IMR-90 (cell line): ENCODE data around the gene GPSM1. TPM values are rescaled to one million over a fixed set of nuclear protein-coding genes. Genes with fewer than 3 reads are reported as not detected.

Experiments used
- ATAC-seq: fragments of 200-7000 bp; cut with Tn5 transposase; 2 replicates; pipeline ENCODE4 v1.9.1; 2020; ENCODE audit warnings: low read depth, mild to moderate bottlenecking, moderate library complexity
- BruUV-seq: library from RNA; stranded (reverse); fragments of 400-500 nt; replicated peaks from 2 replicates; lab custom pipeline; 2021; lab: Mats Ljungman, UMichigan
- CTCF ChIA-PET: fragments of 300-600 bp; formaldehyde crosslinking; extraction: SDS; loops from one replicate; lab custom pipeline; 2021; ENCODE audit warnings: antibody characterized with exemption; lab: Yijun Ruan, JAX
- POLR2A ChIA-PET: fragments of 300-600 bp; sonication (Branson Sonifier 250); formaldehyde crosslinking; loops from one replicate; lab custom pipeline; 2022; ENCODE audit warnings: antibody characterized with exemption; ENCODE audit not compliant: unreplicated experiment; lab: Charles Lee
- DNase-seq: peaks from one replicate; pipeline ENCODE4 v3.0.0; 2013
- H2AFZ ChIP-seq: replicated peaks from 2 replicates; pipeline ENCODE3; 2013; ENCODE audit warnings: low read length, mild to moderate bottlenecking; ENCODE audit not compliant: poor library complexity
- H2AK5ac ChIP-seq: 2 replicates; pipeline ENCODE4 v1.6.1; 2013; ENCODE audit warnings: low read depth, low read length, inconsistent platforms
- H2AK9ac ChIP-seq: replicated peaks from 2 replicates; pipeline ENCODE3; 2013; ENCODE audit warnings: mild to moderate bottlenecking, low read depth, low read length, moderate library complexity; ENCODE audit not compliant: poor library complexity
- H2BK120ac ChIP-seq: 2 replicates; pipeline ENCODE4 v1.6.1; 2013; ENCODE audit warnings: low read depth, low read length, inconsistent platforms
- H2BK15ac ChIP-seq: 3 replicates; pipeline ENCODE4 v1.6.1; 2013; ENCODE audit warnings: low read depth, low read length, inconsistent platforms
- H2BK20ac ChIP-seq: 2 replicates; pipeline ENCODE4 v1.6.1; 2013; ENCODE audit warnings: low read depth, mild to moderate bottlenecking, inconsistent platforms, low read length, moderate library complexity
- H2BK5ac ChIP-seq: 2 replicates; pipeline ENCODE4 v1.6.1; 2013; ENCODE audit warnings: mild to moderate bottlenecking, low read depth, low read length, inconsistent platforms; ENCODE audit not compliant: poor library complexity, severe bottlenecking
- H3K14ac ChIP-seq: replicated peaks from 2 replicates; pipeline ENCODE4 v1.6.1; 2013; ENCODE audit warnings: low read depth, low read length, inconsistent platforms
- H3K18ac ChIP-seq: 2 replicates; pipeline ENCODE4 v1.6.1; 2013; ENCODE audit warnings: low read depth, low read length, control low read depth
- H3K23ac ChIP-seq: 2 replicates; pipeline ENCODE4 v1.6.1; 2013; ENCODE audit warnings: low read depth, low read length, inconsistent platforms
- H3K27ac ChIP-seq: 2 replicates; pipeline ENCODE4 v1.5.1; 2013; ENCODE audit warnings: mild to moderate bottlenecking, control low read depth, low read length; ENCODE audit not compliant: insufficient read depth
- H3K27me3 ChIP-seq: 2 replicates; pipeline ENCODE4 v1.6.1; 2013; ENCODE audit warnings: low read length; ENCODE audit not compliant: control insufficient read depth, insufficient read depth
- H3K36me3 ChIP-seq: 2 replicates; pipeline ENCODE4 v1.6.1; 2013; ENCODE audit warnings: low read length, mixed read lengths; ENCODE audit not compliant: control insufficient read depth, insufficient read depth
- H3K4ac ChIP-seq: 2 replicates; pipeline ENCODE4 v1.6.1; 2013; ENCODE audit warnings: low read depth, low read length, inconsistent platforms
- H3K4me1 ChIP-seq: 2 replicates; pipeline ENCODE4 v1.6.1; 2013; ENCODE audit warnings: low read length, mixed read lengths; ENCODE audit not compliant: control insufficient read depth, insufficient read depth
- H3K4me2 ChIP-seq: 2 replicates; pipeline ENCODE4 v1.6.1; 2013; ENCODE audit warnings: low read depth, mild to moderate bottlenecking, control low read depth, low read length, moderate library complexity
- H3K4me3 ChIP-seq: 2 replicates; pipeline ENCODE4 v1.5.1; 2013; ENCODE audit warnings: low read depth, mild to moderate bottlenecking, control low read depth, low read length, moderate library complexity; ENCODE audit not compliant: insufficient read depth
- H3K56ac ChIP-seq: 2 replicates; pipeline ENCODE4 v1.6.1; 2013; ENCODE audit warnings: low read length, inconsistent platforms; ENCODE audit not compliant: insufficient read depth; ENCODE audit errors: extremely low read depth
- H3K79me1 ChIP-seq, 2 experiments: 2 replicates each; pipeline ENCODE4 v1.6.1; 2013; ENCODE audit warnings: low read length in 2 of 2, inconsistent platforms in 1 of 2, low read depth in 1 of 2
- H3K9ac ChIP-seq: 2 replicates; pipeline ENCODE4 v1.6.1; 2013; ENCODE audit warnings: low read depth, low read length, control low read depth
- H3K9me1 ChIP-seq: 2 replicates; pipeline ENCODE4 v1.6.1; 2013; ENCODE audit warnings: low read length, inconsistent platforms; ENCODE audit not compliant: insufficient read depth
- H3K9me3 ChIP-seq: 2 replicates; pipeline ENCODE4 v1.6.1; 2013; ENCODE audit warnings: low read length; ENCODE audit not compliant: control insufficient read depth, insufficient read depth
- H4K20me1 ChIP-seq: 2 replicates; pipeline ENCODE4 v1.6.1; 2013; ENCODE audit warnings: low read length, inconsistent platforms; ENCODE audit not compliant: insufficient read depth
- H4K5ac ChIP-seq: 2 replicates; pipeline ENCODE4 v1.6.1; 2013; ENCODE audit warnings: mild to moderate bottlenecking, low read depth, low read length, control low read depth
- H4K8ac ChIP-seq, 2 experiments: 2 replicates each; pipeline ENCODE4 v1.6.1; 2013; ENCODE audit warnings: low read depth in 2 of 2, low read length in 2 of 2, control low read depth in 1 of 2, inconsistent platforms in 1 of 2
- H4K91ac ChIP-seq: 2 replicates; pipeline ENCODE4 v1.6.1; 2013; ENCODE audit warnings: low read depth, low read length, inconsistent platforms; ENCODE audit not compliant: insufficient read depth
- BHLHE40 ChIP-seq: fragments of 150-350 bp; IDR thresholded peaks from 2 replicates; pipeline ENCODE4 v1.6.1; 2016; ENCODE audit warnings: mild to moderate bottlenecking, low read depth, low read length
- CEBPB ChIP-seq: IDR thresholded peaks from 2 replicates; pipeline ENCODE4 v1.6.1; 2012; ENCODE audit warnings: low read depth, low read length, improper control_type of control experiment
- CHD1 ChIP-seq: IDR thresholded peaks from 2 replicates; pipeline ENCODE4 v1.6.1; 2012; ENCODE audit warnings: low read depth, low read length, improper control_type of control experiment
- CTCF ChIP-seq: conservative IDR thresholded peaks from 2 replicates; pipeline ENCODE4 v1.5.1; 2012; ENCODE audit warnings: mild to moderate bottlenecking, low read depth, low read length, improper control_type of control experiment
- FOS ChIP-seq: fragments of 150-350 bp; IDR thresholded peaks from 2 replicates; pipeline ENCODE4 v1.6.1; 2016; ENCODE audit warnings: low read depth, low read length
- MAFK ChIP-seq: IDR thresholded peaks from 2 replicates; pipeline ENCODE4 v1.6.1; 2012; ENCODE audit warnings: low read depth, low read length, improper control_type of control experiment
- MAZ ChIP-seq: IDR thresholded peaks from 2 replicates; pipeline ENCODE4 v1.6.1; 2012; ENCODE audit warnings: low read depth, mild to moderate bottlenecking, low read length, improper control_type of control experiment, moderate library complexity, borderline replicate concordance
- MXI1 ChIP-seq: IDR thresholded peaks from 2 replicates; pipeline ENCODE4 v1.6.1; 2012; ENCODE audit warnings: low read depth, mild to moderate bottlenecking, low read length, moderate library complexity, borderline replicate concordance
- NFE2L2 ChIP-seq: fragments of 150-350 bp; IDR thresholded peaks from 2 replicates; pipeline ENCODE4 v1.6.1; 2016; ENCODE audit warnings: low read depth, mild to moderate bottlenecking, low read length
- POLR2A ChIP-seq: IDR thresholded peaks from 2 replicates; pipeline ENCODE4 v1.6.1; 2012; ENCODE audit warnings: mild to moderate bottlenecking, low read depth, low read length
- RAD21 ChIP-seq: IDR thresholded peaks from 2 replicates; pipeline ENCODE4 v1.6.1; 2012; ENCODE audit warnings: low read length, improper control_type of control experiment
- RCOR1 ChIP-seq: IDR thresholded peaks from 2 replicates; pipeline ENCODE4 v1.6.1; 2012; ENCODE audit warnings: mild to moderate bottlenecking, low read length, improper control_type of control experiment; ENCODE audit not compliant: insufficient replicate concordance
- RFX5 ChIP-seq: IDR thresholded peaks from 2 replicates; pipeline ENCODE4 v1.8.0; 2012; ENCODE audit warnings: low read depth, mild to moderate bottlenecking, low read length, moderate library complexity
- SMC3 ChIP-seq: fragments of 150-350 bp; IDR thresholded peaks from 2 replicates; pipeline ENCODE4 v1.6.1; 2016; ENCODE audit warnings: low read depth, mild to moderate bottlenecking, antibody characterized with exemption, low read length, moderate library complexity
- WGBS, 2 experiments: methylation state at CpG; one replicate each; pipeline versions ENCODE4 v1.1.5 to v1.1.7; 2013; ENCODE audit warnings: missing lambda C conversion rate in 2 of 2; ENCODE audit not compliant: insufficient read length in 1 of 2; ENCODE audit errors: extremely low coverage in 2 of 2; 5-methylcytosine and 5-hydroxymethylcytosine counted together
- dilution Hi-C: fragments of 300-500 bp; cut with HindIII; formaldehyde crosslinking; loops from one replicate; pipeline ENCODE4 v1.14.3; 2018; ENCODE audit warnings: low sequenced_read_pairs; ENCODE audit not compliant: unreplicated experiment
- in situ Hi-C: fragments of 300-500 bp; cut with MboI; formaldehyde crosslinking; loops from 3 replicates; pipeline ENCODE4 v1.14.3; 2019; ENCODE audit warnings: low sequenced_read_pairs, inconsistent platforms, mixed read lengths
- intact Hi-C: fragments of 100-400 bp; cut with micrococcal nuclease; formaldehyde crosslinking; loops from 2 replicates; pipeline ENCODE4 v1.10.0; 2022
- polyA plus RNA-seq, 3 experiments: library from polyadenylated mRNA; depleted of rRNA; stranded (reverse); fragments of >200 nt; gene quantifications; 2 replicates each; pipeline ENCODE4 v1.2.3, GENCODE V29; 2012; ENCODE audit warnings: low replicate concordance in 1 of 3
- total RNA-seq: library from RNA; depleted of rRNA; stranded (reverse); fragments of >200 nt; gene quantifications from 2 replicates; pipeline ENCODE4 v1.2.3, GENCODE V29; 2012
- TF ChIP-seq, protein P1 (sequence below): fragments of 150-350 bp; IDR thresholded peaks from 2 replicates; pipeline ENCODE4 v1.6.1; 2016; ENCODE audit warnings: low read depth, mild to moderate bottlenecking, low read length, moderate library complexity, borderline replicate concordance
- TF ChIP-seq, protein P2 (sequence below): fragments of 150-350 bp; IDR thresholded peaks from 2 replicates; pipeline ENCODE4 v1.6.1; 2017; ENCODE audit warnings: mild to moderate bottlenecking, antibody characterized with exemption, low read length, low read depth

GPSM1 gene
- total and polyA plus RNA-seq, 2 of the 4 experiments (the other 2 are of a cell fraction) = 28.7 to 71.2 TPM

- Histone ChIP-seq H4K20me1 (no peaks in the 10 kb centered on the region), H4K91ac (no peak overlapping the region), H3K9ac (no peak overlapping the region), H3K36me3 (peaks cover 16% of the 10 kb centered on the region), H3K27me3 (no peaks in the 10 kb centered on the region), H2BK15ac (no peak overlapping the region), H3K79me1 (no peaks in the 10 kb centered on the region; a peak in 1 of 4 replicates), H2AK9ac (no peak overlapping the region), H3K56ac (no peak overlapping the region), H3K9me3 (no peaks in the 10 kb centered on the region), H2BK5ac (no peak overlapping the region), H3K4ac (no peak overlapping the region), H3K4me1 (peaks cover 15% of the 10 kb centered on the region), H3K18ac (no peak overlapping the region), H2AK5ac (no peak overlapping the region), H3K4me2 (no peak overlapping the region), H2BK20ac (no peak overlapping the region), H3K23ac (no peak overlapping the region), H2AFZ (no peak overlapping the region), H4K8ac (no peak overlapping the region), H4K5ac (no peak overlapping the region), H3K4me3 (no peak overlapping the region), H3K27ac (no peak overlapping the region), H3K14ac (no peak overlapping the region), H3K9me1 (peaks cover 9% of the 10 kb centered on the region), H2BK120ac (no peak overlapping the region)
- DNase-seq = no peak
- in situ Hi-C loops (no loop called here), dilution Hi-C loops (no loop called here), intact Hi-C loops (no loop called here)
- TF ChIP-seq, protein P1, sequence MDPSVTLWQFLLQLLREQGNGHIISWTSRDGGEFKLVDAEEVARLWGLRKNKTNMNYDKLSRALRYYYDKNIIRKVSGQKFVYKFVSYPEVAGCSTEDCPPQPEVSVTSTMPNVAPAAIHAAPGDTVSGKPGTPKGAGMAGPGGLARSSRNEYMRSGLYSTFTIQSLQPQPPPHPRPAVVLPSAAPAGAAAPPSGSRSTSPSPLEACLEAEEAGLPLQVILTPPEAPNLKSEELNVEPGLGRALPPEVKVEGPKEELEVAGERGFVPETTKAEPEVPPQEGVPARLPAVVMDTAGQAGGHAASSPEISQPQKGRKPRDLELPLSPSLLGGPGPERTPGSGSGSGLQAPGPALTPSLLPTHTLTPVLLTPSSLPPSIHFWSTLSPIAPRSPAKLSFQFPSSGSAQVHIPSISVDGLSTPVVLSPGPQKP = no peak
- TF ChIP-seq RAD21 (no peak), MXI1 (no peak), BHLHE40 (no peak), POLR2A (no peak), MAZ (no peak), CTCF (no peak), SMC3 (no peak), CEBPB (no peak), NFE2L2 (no peak), RCOR1 (no peak), RFX5 (no peak), CHD1 (no peak), MAFK (no peak), FOS (no peak)
- TF ChIP-seq, protein P2, sequence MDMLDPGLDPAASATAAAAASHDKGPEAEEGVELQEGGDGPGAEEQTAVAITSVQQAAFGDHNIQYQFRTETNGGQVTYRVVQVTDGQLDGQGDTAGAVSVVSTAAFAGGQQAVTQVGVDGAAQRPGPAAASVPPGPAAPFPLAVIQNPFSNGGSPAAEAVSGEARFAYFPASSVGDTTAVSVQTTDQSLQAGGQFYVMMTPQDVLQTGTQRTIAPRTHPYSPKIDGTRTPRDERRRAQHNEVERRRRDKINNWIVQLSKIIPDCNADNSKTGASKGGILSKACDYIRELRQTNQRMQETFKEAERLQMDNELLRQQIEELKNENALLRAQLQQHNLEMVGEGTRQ = no peak
- ChIA-PET POLR2A (no interaction called here), CTCF (interaction anchor here (1.2 kb wide), 1 partner anchor 62 kb away, joined by 4 read pairs; no protein-coding TSS in a partner anchor)
- no peak for ATAC-seq
- no TSS peak for BruUV-seq
- 93% methylated on average over 8 of the region's 12 CpGs; no CpG with 5 or more reads in 1 of the 2 experiments for WGBS, 2 experiments
These were observed 47.8 kb downstream of the GPSM1 start for GRCh38 chr9:136375096-136375495.
